Sciatic nerve (tissue), 2 donors: Measurements from ENCODE around the gene CD86. TPM values are rescaled to one million over a fixed set of nuclear protein-coding genes. Genes with fewer than 3 reads are reported as not detected.

Experiments
- ATAC-seq: fragments of 200-7000 bp; cut with Tn5 transposase; one replicate; pipeline ENCODE4 v1.9.1; 2020; ENCODE audit warnings: mild to moderate bottlenecking, moderate library complexity
- DNase-seq: peaks from one replicate; pipeline ENCODE4 v3.0.0-alpha.2; 2020; ENCODE audit warnings: low spot score
- intact Hi-C: fragments of 100-400 bp; cut with DNase I; formaldehyde crosslinking; loops from one replicate; pipeline ENCODE4 v1.14.2; 2022
- total RNA-seq: library from RNA; stranded (reverse); fragmentation: NEBNext Ultra II Directional; extraction: Animal tissue kit (Norgen Biotek cat#: 25700); gene quantifications from one replicate; pipeline ENCODE4 v1.2.1, GENCODE V29; 2021
- donor health status: DM: no; HTN: no; CAD: no.
- donor health status: DM: no; HTN: no; CAD: no.

CD86 gene
- total RNA-seq, 1 donor from 2014 or later: 15.4 TPM

DNA sequence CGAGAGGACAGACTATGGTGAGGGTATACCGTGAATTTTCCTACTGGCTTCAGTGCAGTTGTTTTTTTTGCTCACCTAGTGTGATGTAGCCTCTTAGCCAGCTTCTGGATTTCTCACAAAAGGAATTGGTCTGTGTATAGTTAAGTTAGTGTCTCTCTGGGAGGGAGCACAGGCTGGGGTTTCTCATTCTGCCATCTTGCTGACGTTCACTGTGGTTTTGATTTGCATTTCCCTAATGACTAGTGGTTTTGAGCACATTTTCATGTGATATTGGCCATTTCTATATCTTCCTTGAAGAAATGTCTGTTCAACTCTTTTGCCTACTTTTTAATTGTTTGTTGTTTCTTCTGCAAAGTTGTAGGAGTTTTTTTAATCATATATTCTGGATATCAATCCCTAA is 2.2 kb upstream of the CD86 start:
- intact Hi-C loops: no loop called here
- DNase-seq (no peak), ATAC-seq (no peak)

DNA sequence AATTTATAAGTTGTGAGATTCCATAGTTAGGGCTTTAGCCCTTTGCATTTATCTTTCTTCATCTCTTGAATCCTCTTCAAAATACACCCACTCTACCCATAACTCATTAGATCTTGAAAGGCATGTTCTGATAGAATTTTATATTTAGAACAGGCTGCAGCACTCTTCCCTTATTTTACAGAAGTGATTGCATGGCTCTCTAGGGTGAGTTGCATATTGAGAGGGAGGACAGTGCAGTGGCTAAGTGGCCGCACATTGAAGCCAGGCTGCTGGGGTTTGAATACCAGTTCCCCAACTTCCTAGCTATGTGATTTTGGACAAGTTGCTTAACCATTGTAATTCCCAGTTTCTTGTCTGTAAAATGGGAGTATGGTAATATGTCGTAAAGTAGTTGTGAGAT is 2.5 kb downstream of the CD86 start:
- no peak for ATAC-seq
- no peak for DNase-seq
- intact Hi-C loops: no loop called here

GRCh38 chr3:122058294-122058693 is 3.1 kb downstream of the CD86 start:
- DNase-seq (no peak), ATAC-seq (no peak)
- intact Hi-C loops: no loop called here

DNA sequence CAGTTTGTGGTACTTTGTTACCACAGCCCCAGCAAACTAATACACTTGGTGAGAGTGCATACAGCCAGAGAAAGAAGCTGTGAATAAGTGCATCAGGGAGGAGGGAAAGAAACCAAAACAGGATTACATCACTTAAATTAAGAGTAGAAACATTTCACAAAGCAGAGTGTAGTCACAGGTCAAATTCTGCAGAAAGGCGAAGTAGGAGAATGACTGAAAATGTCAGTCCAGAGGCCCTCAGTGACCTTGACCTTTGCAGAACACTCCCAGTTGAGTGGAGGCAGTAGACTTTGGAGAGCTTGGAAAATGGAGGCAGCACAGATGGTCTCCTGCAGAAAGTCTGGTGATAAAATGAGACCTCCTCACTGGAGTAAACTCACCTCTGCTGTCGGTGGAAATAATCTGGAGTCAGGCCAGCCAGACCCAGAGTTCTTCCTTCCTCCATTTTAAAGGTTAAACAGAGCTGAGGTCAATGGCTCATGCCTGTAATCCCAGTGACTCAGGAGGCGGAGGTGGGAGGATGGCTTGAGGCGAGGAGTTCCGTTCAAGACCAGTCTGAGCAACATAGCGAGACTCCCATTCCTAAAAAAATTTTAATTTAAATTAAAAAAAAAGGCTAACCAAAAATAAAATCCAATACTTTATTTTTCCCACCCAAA is 5.0 kb downstream of the CD86 start:
- no peak for ATAC-seq

GRCh38 chr3:122063908-122064307 is 8.7 kb downstream of the CD86 start:
- DNase-seq (no peak), ATAC-seq (peak; percentile 67)
- intact Hi-C loops: no loop called here

More for the DNA sequence above, 5.0 kb downstream of the CD86 start:
- no peak for DNase-seq
- intact Hi-C loops: no loop called here

DNA sequence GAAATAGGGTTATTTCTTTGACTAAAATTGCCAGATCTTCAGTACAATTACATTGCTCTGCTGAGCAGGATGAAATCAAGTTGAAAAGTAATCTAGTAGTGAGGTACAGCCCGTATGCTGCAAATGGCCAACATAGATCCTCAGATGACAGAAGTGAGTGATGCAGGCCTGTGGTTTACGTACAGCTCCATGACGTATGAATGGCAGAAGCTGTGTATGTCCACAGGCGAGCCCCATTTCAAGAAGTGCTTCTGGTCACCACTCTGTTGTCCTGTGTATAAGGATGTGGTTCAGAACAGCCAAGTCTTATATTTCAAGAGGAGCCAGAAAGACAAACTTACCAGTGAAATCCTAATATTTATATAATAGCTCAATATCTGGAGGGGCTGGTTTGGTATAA is 9.2 kb downstream of the CD86 start:
- intact Hi-C loops: no loop called here
- DNase-seq (no peak), ATAC-seq (peak; percentile 58)

DNA sequence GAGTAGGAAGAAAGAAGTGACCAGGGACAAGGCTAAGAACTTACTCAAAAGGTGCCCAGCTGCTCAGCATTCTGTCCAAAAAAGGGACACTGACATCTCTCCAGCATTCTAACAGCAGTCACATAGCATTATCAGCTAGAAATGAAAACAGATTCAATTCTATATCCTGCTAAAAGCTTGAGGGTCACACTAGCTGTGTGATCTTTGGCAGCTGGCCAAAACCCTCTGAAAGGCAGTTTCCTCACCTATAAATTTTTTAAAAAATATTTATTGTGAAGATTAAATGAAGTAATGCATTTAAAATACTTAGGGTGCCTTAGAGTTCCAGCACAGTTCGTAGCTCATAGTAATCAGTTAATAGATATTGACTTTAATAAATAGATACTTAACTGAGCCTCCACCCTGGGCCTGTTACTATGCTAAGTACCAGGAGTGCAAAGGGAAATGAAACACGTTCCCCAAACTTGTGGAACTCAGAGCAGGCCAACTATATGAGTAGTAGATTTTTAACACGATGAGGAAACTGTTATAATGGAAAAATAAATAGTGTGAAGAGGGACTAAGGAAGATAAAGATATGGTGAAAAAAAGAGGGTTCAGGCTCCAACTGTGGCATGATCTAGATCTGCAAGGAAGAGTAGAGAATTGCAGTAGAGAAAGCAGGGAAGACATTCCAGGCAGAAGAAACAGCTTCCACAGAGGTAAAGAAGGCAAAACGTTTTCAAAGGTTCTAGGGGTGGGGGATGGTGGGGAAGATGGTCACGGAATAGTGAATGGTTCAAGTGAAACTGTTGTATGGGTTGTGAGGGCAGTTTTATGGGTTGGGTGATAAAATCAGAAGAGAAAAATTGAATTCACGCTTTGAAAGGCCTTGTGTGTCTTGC is 11.4 kb downstream of the CD86 start:
- ATAC-seq (no peak), DNase-seq (no peak)
- intact Hi-C loops: no loop called here

DNA sequence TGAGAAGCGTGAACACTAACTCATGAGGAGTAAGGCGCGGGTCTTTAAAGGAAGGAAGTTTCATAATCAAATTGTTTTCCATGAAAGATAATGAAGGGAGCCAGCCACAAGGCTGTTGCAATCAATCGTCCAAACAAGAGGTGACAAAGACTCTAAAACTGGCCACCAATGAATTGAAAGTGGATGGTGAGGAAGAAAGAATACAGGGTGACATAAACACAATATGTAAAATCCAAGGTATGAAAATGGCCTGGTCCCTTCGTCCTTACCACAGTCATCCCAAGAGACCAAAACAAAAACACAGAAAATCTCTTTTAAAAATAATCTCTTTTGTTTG is 12.0 kb downstream of the CD86 start:
- intact Hi-C loops: no loop called here
- DNase-seq (no peak), ATAC-seq (peak; percentile 47)

- intact Hi-C loops: no loop called here
- ATAC-seq (peak; percentile 53), DNase-seq (no peak)
These were observed 12.6 kb downstream of the CD86 start for GRCh38 chr3:122067588-122068240.

- DNase-seq (peak; percentile 63), ATAC-seq (peak; percentile 83)
- intact Hi-C loops: no loop called here
These were observed 19.6 kb downstream of the CD86 start for GRCh38 chr3:122074621-122075265.

DNA sequence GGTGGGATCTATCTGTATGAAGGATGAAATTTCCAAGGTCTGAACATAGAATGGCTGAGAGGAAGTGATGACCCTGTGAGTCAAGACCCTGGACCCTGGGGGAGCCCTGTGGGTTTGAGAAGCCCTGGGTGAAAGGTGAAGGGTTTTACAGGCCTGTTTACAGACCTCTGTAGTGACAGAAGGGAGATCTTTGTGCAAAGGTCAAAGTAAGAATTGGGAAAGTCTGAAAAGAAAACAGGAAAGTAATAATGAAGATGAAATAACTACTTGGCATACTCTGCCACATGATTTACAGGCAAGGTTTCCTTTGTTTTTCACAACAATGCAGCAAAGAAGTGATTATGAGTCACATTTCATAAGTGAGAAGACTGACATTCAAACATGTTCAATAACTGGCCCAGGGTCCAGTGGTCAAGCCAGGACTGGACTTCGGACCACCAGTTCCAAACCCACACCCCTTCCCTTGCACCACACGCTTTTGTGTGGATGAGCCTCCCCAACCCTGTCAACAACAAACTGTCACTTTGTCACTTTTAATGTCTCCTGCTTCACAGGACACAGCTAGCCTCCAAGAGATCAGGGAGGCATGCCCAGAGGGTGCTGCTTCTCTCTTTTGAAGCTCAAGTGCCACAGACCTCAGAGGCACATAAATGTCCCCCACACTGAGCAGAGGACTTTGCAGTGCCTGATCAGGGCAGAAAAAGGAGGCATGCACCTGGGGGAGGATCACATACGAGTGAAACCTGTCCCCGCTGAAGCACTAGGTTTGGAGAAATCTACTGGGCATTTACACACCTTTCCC is 21.5 kb downstream of the CD86 start:
- intact Hi-C loops: no loop called here
- no peak for ATAC-seq
- DNase-seq: no peak

GRCh38 chr3:122077293-122078234 is 22.4 kb downstream of the CD86 start:
- DNase-seq (no peak), ATAC-seq (peak; percentile 38)
- intact Hi-C loops: no loop called here

DNA sequence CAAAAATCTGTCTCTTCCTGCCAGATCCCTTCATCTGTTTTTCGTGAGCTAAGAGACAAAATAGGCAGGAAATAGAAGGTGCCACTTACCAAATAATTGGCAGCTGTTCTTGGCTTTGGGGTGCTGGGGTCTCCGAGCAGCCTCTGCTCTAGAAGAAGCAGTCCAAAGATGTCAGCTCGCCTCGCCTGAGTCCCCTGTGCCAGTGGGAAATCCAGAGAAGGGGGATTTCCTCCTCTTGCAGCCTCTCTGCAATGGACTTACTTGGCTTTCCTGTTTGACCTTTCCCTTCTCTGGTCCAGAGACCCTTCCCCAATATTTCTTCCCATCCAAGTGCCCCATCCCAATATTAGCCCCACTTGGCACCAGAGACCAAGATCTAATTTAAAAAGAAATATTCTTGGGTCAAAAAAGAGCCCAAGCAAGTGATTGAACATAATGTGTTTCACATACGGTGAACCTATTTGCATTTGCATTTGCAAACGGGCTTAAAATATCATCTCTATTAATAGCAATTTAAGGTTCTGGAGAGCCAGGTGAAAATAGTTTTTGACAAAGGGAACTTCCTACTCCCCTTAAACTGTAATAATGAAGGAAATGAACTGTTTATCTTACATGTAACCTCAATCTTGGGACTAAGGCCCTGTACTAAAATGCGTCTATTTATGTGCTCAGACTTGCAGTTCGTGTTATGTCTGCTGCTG is 23.2 kb downstream of the CD86 start:
- intact Hi-C loops: no loop called here
- ATAC-seq (no peak), DNase-seq (no peak)

GRCh38 chr3:122079524-122080206 is 24.5 kb downstream of the CD86 start:
- intact Hi-C loops: no loop called here
- DNase-seq: no peak
- ATAC-seq: no peak

GRCh38 chr3:122080207-122080587 is 25.0 kb downstream of the CD86 start:
- intact Hi-C loops: no loop called here
- no peak for DNase-seq
- no peak for ATAC-seq

GRCh38 chr3:122081543-122082247 is 26.5 kb downstream of the CD86 start:
- no peak for ATAC-seq
- DNase-seq: no peak
- intact Hi-C loops: no loop called here
